MM.1S (cell line): ENCODE data around the gene DYNC1I1.

Experiments used
- EZH2 ChIP-seq: fragments of 300-600 bp; sonication (generic); optimal IDR thresholded peaks from 2 replicates; pipeline ENCODE3; 2017; ENCODE audit warnings: low read depth, mild to moderate bottlenecking, antibody characterized with exemption, low read length, mixed read lengths
- EZH2phosphoT487 ChIP-seq: fragments of 300-600 bp; sonication (generic); IDR thresholded peaks from 2 replicates; pipeline ENCODE4 v1.6.1; 2018; ENCODE audit warnings: antibody characterized with exemption, low read length
- TF ChIP-seq, protein P1 (sequence below): fragments of 300-600 bp; sonication (generic); IDR thresholded peaks from 2 replicates; pipeline ENCODE4 v1.5.1; 2016; ENCODE audit warnings: antibody characterized with exemption, low read length, mixed read lengths

DNA sequence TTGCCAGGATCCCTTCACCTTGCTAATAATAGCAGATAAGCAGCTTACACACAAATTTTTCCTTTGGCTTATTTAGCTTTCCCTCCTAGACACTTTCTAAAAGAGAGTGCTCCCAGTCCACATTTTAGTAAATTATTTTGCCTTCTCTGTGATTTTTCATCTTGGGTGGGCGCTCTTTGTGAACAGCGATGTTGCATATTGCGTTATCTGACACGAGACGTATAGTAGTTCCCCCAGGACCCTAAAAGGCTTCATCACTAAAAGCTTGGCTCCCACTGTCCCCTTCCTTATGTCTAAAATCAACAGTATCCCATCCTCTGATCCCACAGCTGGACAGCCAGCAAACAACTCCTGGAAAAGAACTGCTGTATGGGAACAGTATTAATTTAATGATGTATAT lies 232.9 kb downstream of the DYNC1I1 start:
- TF ChIP-seq, protein P1, sequence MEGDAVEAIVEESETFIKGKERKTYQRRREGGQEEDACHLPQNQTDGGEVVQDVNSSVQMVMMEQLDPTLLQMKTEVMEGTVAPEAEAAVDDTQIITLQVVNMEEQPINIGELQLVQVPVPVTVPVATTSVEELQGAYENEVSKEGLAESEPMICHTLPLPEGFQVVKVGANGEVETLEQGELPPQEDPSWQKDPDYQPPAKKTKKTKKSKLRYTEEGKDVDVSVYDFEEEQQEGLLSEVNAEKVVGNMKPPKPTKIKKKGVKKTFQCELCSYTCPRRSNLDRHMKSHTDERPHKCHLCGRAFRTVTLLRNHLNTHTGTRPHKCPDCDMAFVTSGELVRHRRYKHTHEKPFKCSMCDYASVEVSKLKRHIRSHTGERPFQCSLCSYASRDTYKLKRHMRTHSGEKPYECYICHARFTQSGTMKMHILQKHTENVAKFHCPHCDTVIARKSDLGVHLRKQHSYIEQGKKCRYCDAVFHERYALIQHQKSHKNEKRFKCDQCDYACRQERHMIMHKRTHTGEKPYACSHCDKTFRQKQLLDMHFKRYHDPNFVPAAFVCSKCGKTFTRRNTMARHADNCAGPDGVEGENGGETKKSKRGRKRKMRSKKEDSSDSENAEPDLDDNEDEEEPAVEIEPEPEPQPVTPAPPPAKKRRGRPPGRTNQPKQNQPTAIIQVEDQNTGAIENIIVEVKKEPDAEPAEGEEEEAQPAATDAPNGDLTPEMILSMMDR, result no peak
- no peak for TF ChIP-seq EZH2
- no peak for TF ChIP-seq EZH2phosphoT487
